GM12874 (cell line): ENCODE measurements around the gene RB1.

Experiments used
- TF ChIP-seq, protein P1 (sequence below): IDR thresholded peaks from 2 replicates; pipeline ENCODE4 v1.5.1; 2011; ENCODE audit warnings: low read depth, mild to moderate bottlenecking, control low read depth, low read length, moderate library complexity; ENCODE audit not compliant: insufficient read depth

The RB1 gene

DNA sequence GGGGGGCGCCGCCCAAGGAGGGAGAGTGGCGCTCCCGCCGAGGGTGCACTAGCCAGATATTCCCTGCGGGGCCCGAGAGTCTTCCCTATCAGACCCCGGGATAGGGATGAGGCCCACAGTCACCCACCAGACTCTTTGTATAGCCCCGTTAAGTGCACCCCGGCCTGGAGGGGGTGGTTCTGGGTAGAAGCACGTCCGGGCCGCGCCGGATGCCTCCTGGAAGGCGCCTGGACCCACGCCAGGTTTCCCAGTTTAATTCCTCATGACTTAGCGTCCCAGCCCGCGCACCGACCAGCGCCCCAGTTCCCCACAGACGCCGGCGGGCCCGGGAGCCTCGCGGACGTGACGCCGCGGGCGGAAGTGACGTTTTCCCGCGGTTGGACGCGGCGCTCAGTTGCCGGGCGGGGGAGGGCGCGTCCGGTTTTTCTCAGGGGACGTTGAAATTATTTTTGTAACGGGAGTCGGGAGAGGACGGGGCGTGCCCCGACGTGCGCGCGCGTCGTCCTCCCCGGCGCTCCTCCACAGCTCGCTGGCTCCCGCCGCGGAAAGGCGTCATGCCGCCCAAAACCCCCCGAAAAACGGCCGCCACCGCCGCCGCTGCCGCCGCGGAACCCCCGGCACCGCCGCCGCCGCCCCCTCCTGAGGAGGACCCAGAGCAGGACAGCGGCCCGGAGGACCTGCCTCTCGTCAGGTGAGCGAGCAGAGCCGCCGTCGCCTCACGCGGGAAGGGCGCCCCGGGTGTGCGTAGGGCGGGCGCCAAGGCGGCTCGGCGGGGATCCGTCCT lies at the start of gene RB1:
TSS of gene RB1 (plus strand) at position 393 of the 784 bp plus-strand sequence. CDS start at position 555, 162 bp downstream.
- TF ChIP-seq, protein P1, sequence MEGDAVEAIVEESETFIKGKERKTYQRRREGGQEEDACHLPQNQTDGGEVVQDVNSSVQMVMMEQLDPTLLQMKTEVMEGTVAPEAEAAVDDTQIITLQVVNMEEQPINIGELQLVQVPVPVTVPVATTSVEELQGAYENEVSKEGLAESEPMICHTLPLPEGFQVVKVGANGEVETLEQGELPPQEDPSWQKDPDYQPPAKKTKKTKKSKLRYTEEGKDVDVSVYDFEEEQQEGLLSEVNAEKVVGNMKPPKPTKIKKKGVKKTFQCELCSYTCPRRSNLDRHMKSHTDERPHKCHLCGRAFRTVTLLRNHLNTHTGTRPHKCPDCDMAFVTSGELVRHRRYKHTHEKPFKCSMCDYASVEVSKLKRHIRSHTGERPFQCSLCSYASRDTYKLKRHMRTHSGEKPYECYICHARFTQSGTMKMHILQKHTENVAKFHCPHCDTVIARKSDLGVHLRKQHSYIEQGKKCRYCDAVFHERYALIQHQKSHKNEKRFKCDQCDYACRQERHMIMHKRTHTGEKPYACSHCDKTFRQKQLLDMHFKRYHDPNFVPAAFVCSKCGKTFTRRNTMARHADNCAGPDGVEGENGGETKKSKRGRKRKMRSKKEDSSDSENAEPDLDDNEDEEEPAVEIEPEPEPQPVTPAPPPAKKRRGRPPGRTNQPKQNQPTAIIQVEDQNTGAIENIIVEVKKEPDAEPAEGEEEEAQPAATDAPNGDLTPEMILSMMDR: no peak

- TF ChIP-seq, protein P1: no peak
Measured at GRCh38 chr13:48253849-48254248, 49.7 kb upstream of the RB1 start.

DNA sequence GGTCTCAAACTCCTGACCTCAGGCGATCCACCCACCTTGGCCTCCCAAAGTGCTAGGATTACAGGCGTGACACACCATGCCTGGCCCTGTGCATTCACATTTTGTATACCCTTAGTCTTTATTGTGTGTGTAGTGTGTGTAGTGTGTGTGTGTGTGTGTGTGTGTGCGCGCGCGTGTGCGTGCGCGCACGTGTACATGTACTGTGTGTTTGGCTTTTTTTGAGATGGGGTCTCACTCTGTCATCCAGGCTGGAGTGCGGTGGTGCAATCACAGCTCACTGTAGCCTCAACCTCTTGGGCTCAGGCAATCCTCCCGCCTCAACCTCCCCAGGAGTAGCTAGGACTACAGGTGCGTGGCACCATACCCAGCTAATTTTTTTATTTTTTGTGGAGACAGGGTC lies 48.5 kb upstream of the RB1 start:
- TF ChIP-seq, protein P1: no peak

DNA sequence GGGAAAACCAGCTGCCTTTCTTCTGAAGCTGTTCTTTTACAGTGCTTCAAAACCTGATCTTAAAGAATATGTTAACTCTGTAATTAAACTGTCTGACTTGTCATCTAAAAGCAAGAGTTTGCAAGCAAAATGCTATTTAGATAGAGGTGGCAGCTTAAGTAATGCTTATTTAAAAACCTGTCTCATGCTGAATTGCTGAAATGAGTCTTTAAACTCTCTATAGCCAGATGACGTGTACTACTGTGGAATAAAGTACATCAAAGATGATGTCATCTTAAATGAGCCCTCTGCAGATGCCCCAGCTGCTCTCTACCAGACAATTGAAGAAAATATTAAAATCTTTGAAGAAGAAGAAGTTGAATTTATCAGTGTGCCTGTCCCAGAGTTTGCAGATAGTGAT lies 47.6 kb upstream of the RB1 start:
- TF ChIP-seq, protein P1: no peak

DNA sequence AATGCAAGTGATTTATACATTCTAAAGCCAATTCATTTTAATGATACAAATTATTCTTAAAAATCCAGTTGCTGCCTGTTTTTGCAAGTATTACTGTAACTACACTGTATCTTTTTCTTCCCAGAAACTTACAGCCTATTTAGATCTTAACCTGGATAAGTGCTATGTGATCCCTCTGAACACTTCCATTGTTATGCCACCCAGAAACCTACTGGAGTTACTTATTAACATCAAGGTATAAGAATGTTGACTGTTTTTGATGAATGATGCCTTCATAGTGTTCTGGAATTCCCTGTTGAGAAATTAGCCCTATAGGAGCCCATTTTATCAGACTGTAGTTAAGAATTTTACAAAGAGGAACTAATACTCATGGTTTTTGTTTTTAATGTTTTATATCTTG lies 45.5 kb upstream of the RB1 start:
- TF ChIP-seq, protein P1: no peak

DNA sequence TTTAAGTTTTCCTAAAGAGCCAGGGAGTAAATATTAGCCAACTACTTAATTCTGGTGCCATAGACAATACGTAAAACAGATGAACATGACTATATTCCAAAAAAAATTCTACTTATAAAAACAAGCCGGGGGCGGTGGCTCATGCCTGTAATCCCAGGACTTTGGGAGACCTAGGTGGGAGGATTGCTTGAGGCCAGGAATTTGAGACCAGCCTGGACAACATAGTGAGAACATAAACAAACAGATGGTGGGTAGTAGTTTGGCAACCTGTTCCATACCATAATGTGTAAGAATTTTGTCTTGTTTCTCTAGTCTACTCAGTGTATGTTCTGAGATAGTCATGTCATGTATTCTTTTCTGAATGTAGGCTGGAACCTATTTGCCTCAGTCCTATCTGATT lies 45.1 kb upstream of the RB1 start:
- TF ChIP-seq, protein P1: no peak

GRCh38 chr13:48260970-48261369 lies 42.6 kb upstream of the RB1 start:
- TF ChIP-seq, protein P1: no peak

- TF ChIP-seq, protein P1: no peak
Measured at GRCh38 chr13:48263196-48263595, 40.4 kb upstream of the RB1 start.
